HCT116 (cell line): ENCODE data around the gene TRO. TPM values are rescaled to one million over a fixed set of nuclear protein-coding genes. Genes with fewer than 3 reads are reported as not detected.

Experiments
- ATAC-seq: fragments of 200-7000 bp; cut with Tn5 transposase; 2 replicates; pipeline ENCODE4 v1.9.1; 2020; ENCODE audit warnings: mild to moderate bottlenecking, moderate library complexity
- BruUV-seq: library from RNA; stranded (reverse); fragments of 400-500 nt; replicated peaks from 2 replicates; lab custom pipeline; 2021; lab: Mats Ljungman, UMichigan
- CTCF ChIA-PET: fragments of 300-600 bp; sonication (Branson Sonifier 250); formaldehyde crosslinking; loops from one replicate; lab custom pipeline; 2021; ENCODE audit warnings: antibody characterized with exemption; lab: Charles Lee
- POLR2A ChIA-PET: fragments of 300-600, 350-600 bp; sonication (Branson Sonifier 250); formaldehyde crosslinking; loops from one replicate; lab custom pipeline; 2021; ENCODE audit warnings: antibody characterized with exemption; lab: Charles Lee
- RAD21 ChIA-PET, 2 experiments: fragments of 300-600 bp; sonication (Branson Sonifier 250); formaldehyde crosslinking; loops; one replicate each; lab custom pipeline; 2023; ENCODE audit warnings: low total read pairs in 2 of 2; ENCODE audit not compliant: uncharacterized antibody in 2 of 2, unreplicated experiment in 2 of 2, low non-redundant PET in 1 of 2; lab: Charles Lee
- DNase-seq: peaks from one replicate; pipeline ENCODE4 v3.0.0-alpha.2; 2010; ENCODE audit warnings: low read depth, low spot score
- H2AFZ ChIP-seq: fragments of 200-600 bp; shearing (Covaris generic), sonication (generic); 2 replicates; pipeline ENCODE4 v1.6.1; 2017; ENCODE audit warnings: low read depth, mixed run types, mixed read lengths, antibody characterized with exemption, low read length; ENCODE audit not compliant: poor library complexity, severe bottlenecking
- H3K27ac ChIP-seq: 2 replicates; pipeline ENCODE4 v1.5.1; 2012; ENCODE audit warnings: low read depth, low read length
- H3K27me3 ChIP-seq: fragments of 200-600 bp; sonication (generic); 2 replicates; pipeline ENCODE4 v1.6.1; 2016; ENCODE audit warnings: mixed run types, low read length, mixed read lengths; ENCODE audit not compliant: insufficient read depth
- H3K36me3 ChIP-seq, 2 experiments: fragments of 200-500 bp in 1 of 2; fragments of 200-600 bp in 1 of 2; sonication (Bioruptor generic) in 1 of 2; sonication (generic) in 1 of 2; 2 replicates each; pipeline versions ENCODE4 v1.5.1 to v1.6.1; 2014 to 2016; ENCODE audit warnings: low read length in 2 of 2, inconsistent platforms in 1 of 2, mixed read lengths in 1 of 2, mixed run types in 1 of 2; ENCODE audit not compliant: insufficient read depth in 2 of 2, control insufficient read depth in 1 of 2
- H3K4me1 ChIP-seq, 2 experiments: fragments of 200-600 bp in 1 of 2; sonication (generic) in 1 of 2; 2 replicates each; pipeline versions ENCODE4 v1.5.1 to v1.6.1; 2012 to 2017; ENCODE audit warnings: low read length in 2 of 2, inconsistent platforms in 1 of 2, mild to moderate bottlenecking in 1 of 2, mixed read lengths in 1 of 2, mixed run types in 1 of 2, moderate library complexity in 1 of 2; ENCODE audit not compliant: insufficient read depth in 2 of 2, control insufficient read depth in 1 of 2
- H3K4me2 ChIP-seq: fragments of 200-600 bp; sonication (generic); 2 replicates; pipeline ENCODE4 v1.6.1; 2017; ENCODE audit warnings: mixed run types, low read length, mixed read lengths
- H3K4me3 ChIP-seq, 2 experiments: fragments of 200-600 bp in 1 of 2; sonication (generic) in 1 of 2; replicated peaks in 1 of 2; 2 replicates each; pipeline ENCODE4 v1.5.1; 2011 to 2016; ENCODE audit warnings: low read length in 2 of 2, control low read depth in 1 of 2, low read depth in 1 of 2, mild to moderate bottlenecking in 1 of 2, mixed read lengths in 1 of 2, mixed run types in 1 of 2
- H3K79me2 ChIP-seq: fragments of 200-600 bp; sonication (generic); 2 replicates; pipeline ENCODE4 v1.6.1; 2017; ENCODE audit warnings: mild to moderate bottlenecking, mixed run types, low read length, moderate library complexity, mixed read lengths; ENCODE audit not compliant: insufficient read depth
- H3K9ac ChIP-seq: fragments of 200-600 bp; sonication (generic); 2 replicates; pipeline ENCODE4 v1.6.1; 2016; ENCODE audit warnings: low read length, mixed read lengths
- H3K9me2 ChIP-seq: fragments of 200-600 bp; sonication (generic), shearing (Covaris generic); 2 replicates; pipeline ENCODE4 v1.6.1; 2017; ENCODE audit warnings: mixed run types, mild to moderate bottlenecking, moderate library complexity; ENCODE audit not compliant: insufficient read depth
- H3K9me3 ChIP-seq, 2 experiments: fragments of 200-500 bp in 1 of 2; fragments of 200-600 bp in 1 of 2; sonication (Bioruptor generic) in 1 of 2; sonication (generic) in 1 of 2; 2 replicates each; pipeline ENCODE4 v1.6.1; 2014 to 2017; ENCODE audit warnings: low read length in 2 of 2, mixed read lengths in 2 of 2, inconsistent platforms in 1 of 2, low read depth in 1 of 2, mild to moderate bottlenecking in 1 of 2, mixed run types in 1 of 2, moderate library complexity in 1 of 2; ENCODE audit not compliant: control insufficient read depth in 1 of 2, insufficient read depth in 1 of 2
- H4K20me1 ChIP-seq: fragments of 200-600 bp; sonication (generic), shearing (Covaris generic); 2 replicates; pipeline ENCODE4 v1.6.1; 2017; ENCODE audit warnings: mixed run types, mild to moderate bottlenecking, moderate library complexity; ENCODE audit not compliant: insufficient read depth
- CBX3 ChIP-seq: IDR thresholded peaks from 2 replicates; pipeline ENCODE4 v1.6.1; 2012; ENCODE audit warnings: low read depth
- CEBPB ChIP-seq: IDR thresholded peaks from 2 replicates; pipeline ENCODE4 v1.6.1; 2012; ENCODE audit warnings: low read depth
- EGR1 ChIP-seq: IDR thresholded peaks from 2 replicates; pipeline ENCODE4 v1.6.1; 2012; ENCODE audit warnings: low read depth
- EZH2phosphoT487 ChIP-seq: fragments of 200-600 bp; IDR thresholded peaks from 2 replicates; pipeline ENCODE4 v1.6.1; 2018; ENCODE audit warnings: antibody characterized with exemption, borderline replicate concordance
- JUND ChIP-seq: IDR thresholded peaks from 2 replicates; pipeline ENCODE4 v1.6.1; 2012
- MAX ChIP-seq: IDR thresholded peaks from 2 replicates; pipeline ENCODE4 v1.6.1; 2012
- POLR2A ChIP-seq: IDR thresholded peaks from 2 replicates; pipeline ENCODE4 v1.7.0; 2011; ENCODE audit warnings: borderline replicate concordance; ENCODE audit not compliant: insufficient read depth, insufficient read length; ENCODE audit errors: extremely low read depth
- RAD21 ChIP-seq: IDR thresholded peaks from 2 replicates; pipeline ENCODE4 v1.6.1; 2012; ENCODE audit warnings: low read depth, mild to moderate bottlenecking
- SP1 ChIP-seq: IDR thresholded peaks from 2 replicates; pipeline ENCODE4 v1.6.1; 2012; ENCODE audit warnings: low read depth
- TCF7L2 ChIP-seq: IDR thresholded peaks from 2 replicates; pipeline ENCODE4 v1.7.0; 2011; ENCODE audit warnings: borderline replicate concordance, inconsistent platforms; ENCODE audit not compliant: insufficient read depth, insufficient read length; ENCODE audit errors: extremely low read depth
- YY1 ChIP-seq: IDR thresholded peaks from 2 replicates; pipeline ENCODE4 v1.6.1; 2011; ENCODE audit warnings: low read length, low read depth, moderate library complexity, mild to moderate bottlenecking; ENCODE audit not compliant: insufficient replicate concordance; ENCODE audit errors: extremely low read depth
- ZFX ChIP-seq: fragments of 450-650 bp; IDR thresholded peaks from 2 replicates; pipeline ENCODE4 v1.6.1; 2017
- ZNF274 ChIP-seq: fragments of 200-500 bp; sonication (Bioruptor generic); IDR thresholded peaks from 2 replicates; pipeline ENCODE4 v1.6.1; 2014; ENCODE audit warnings: mild to moderate bottlenecking, low read depth, low read length, inconsistent platforms
- intact Hi-C: fragments of 100-400 bp; cut with micrococcal nuclease; formaldehyde crosslinking; loops from 2 replicates; pipeline ENCODE4 v1.10.0; 2022
- total RNA-seq: library from RNA; stranded (reverse); gene quantifications from one replicate; pipeline ENCODE4 v1.2.1, GENCODE V29; 2021; ENCODE audit not compliant: unreplicated experiment
- TF ChIP-seq, protein P1 (sequence below): IDR thresholded peaks from 2 replicates; pipeline ENCODE4 v1.6.1; 2012
- TF ChIP-seq, protein P2 (sequence below): IDR thresholded peaks from 2 replicates; pipeline ENCODE4 v1.6.1; 2011; ENCODE audit warnings: mild to moderate bottlenecking, low read length, moderate library complexity; ENCODE audit not compliant: insufficient replicate concordance; ENCODE audit errors: extremely low read depth
- TF ChIP-seq, protein P3 (sequence below): IDR thresholded peaks from 2 replicates; pipeline ENCODE4 v1.6.1; 2012; ENCODE audit warnings: low read depth

The TRO gene
- total RNA-seq, 1 experiment from 2014 or later = 0.25 TPM

- ChIA-PET CTCF (no interaction called here), POLR2A (no interaction called here), RAD21 (no interaction called here)
- no peaks in the 10 kb centered on the region for H4K20me1 ChIP-seq
- no peak overlapping the region for H3K9ac ChIP-seq
- TF ChIP-seq EZH2phosphoT487 (no peak), POLR2A (no peak), JUND (no peak), CBX3 (no peak), EGR1 (no peak), CEBPB (no peak), ZNF274 (no peak), TCF7L2 (no peak), RAD21 (no peak), MAX (no peak), ZFX (no peak), YY1 (no peak), SP1 (no peak)
- TF ChIP-seq, protein P1, sequence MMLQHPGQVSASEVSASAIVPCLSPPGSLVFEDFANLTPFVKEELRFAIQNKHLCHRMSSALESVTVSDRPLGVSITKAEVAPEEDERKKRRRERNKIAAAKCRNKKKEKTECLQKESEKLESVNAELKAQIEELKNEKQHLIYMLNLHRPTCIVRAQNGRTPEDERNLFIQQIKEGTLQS = no peak
- TF ChIP-seq, protein P2, sequence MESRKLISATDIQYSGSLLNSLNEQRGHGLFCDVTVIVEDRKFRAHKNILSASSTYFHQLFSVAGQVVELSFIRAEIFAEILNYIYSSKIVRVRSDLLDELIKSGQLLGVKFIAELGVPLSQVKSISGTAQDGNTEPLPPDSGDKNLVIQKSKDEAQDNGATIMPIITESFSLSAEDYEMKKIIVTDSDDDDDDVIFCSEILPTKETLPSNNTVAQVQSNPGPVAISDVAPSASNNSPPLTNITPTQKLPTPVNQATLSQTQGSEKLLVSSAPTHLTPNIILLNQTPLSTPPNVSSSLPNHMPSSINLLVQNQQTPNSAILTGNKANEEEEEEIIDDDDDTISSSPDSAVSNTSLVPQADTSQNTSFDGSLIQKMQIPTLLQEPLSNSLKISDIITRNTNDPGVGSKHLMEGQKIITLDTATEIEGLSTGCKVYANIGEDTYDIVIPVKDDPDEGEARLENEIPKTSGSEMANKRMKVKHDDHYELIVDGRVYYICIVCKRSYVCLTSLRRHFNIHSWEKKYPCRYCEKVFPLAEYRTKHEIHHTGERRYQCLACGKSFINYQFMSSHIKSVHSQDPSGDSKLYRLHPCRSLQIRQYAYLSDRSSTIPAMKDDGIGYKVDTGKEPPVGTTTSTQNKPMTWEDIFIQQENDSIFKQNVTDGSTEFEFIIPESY = no peak
- TF ChIP-seq, protein P3, sequence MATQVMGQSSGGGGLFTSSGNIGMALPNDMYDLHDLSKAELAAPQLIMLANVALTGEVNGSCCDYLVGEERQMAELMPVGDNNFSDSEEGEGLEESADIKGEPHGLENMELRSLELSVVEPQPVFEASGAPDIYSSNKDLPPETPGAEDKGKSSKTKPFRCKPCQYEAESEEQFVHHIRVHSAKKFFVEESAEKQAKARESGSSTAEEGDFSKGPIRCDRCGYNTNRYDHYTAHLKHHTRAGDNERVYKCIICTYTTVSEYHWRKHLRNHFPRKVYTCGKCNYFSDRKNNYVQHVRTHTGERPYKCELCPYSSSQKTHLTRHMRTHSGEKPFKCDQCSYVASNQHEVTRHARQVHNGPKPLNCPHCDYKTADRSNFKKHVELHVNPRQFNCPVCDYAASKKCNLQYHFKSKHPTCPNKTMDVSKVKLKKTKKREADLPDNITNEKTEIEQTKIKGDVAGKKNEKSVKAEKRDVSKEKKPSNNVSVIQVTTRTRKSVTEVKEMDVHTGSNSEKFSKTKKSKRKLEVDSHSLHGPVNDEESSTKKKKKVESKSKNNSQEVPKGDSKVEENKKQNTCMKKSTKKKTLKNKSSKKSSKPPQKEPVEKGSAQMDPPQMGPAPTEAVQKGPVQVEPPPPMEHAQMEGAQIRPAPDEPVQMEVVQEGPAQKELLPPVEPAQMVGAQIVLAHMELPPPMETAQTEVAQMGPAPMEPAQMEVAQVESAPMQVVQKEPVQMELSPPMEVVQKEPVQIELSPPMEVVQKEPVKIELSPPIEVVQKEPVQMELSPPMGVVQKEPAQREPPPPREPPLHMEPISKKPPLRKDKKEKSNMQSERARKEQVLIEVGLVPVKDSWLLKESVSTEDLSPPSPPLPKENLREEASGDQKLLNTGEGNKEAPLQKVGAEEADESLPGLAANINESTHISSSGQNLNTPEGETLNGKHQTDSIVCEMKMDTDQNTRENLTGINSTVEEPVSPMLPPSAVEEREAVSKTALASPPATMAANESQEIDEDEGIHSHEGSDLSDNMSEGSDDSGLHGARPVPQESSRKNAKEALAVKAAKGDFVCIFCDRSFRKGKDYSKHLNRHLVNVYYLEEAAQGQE = no peak
- H3K27me3 ChIP-seq = no peaks in the 10 kb centered on the region
- H3K9me3 ChIP-seq = no peaks in the 10 kb centered on the region
- H3K4me3 ChIP-seq = no peak overlapping the region
- no peak overlapping the region for H3K4me2 ChIP-seq
- intact Hi-C loops = no loop called here
- ATAC-seq = no peak
- no peak for DNase-seq
- no peak overlapping the region for H3K27ac ChIP-seq
- BruUV-seq = no TSS peak
- no peak overlapping the region for H2AFZ ChIP-seq
- H3K79me2 ChIP-seq = no peaks in the 10 kb centered on the region
- H3K9me2 ChIP-seq = no peaks in the 10 kb centered on the region
- H3K36me3 ChIP-seq = no peaks in the 10 kb centered on the region
- H3K4me1 ChIP-seq = no peaks in the 10 kb centered on the region
These were observed 900 bp downstream of the TRO start for GRCh38 chrX:54921427-54922021.
